Non-pigmented ciliary epithelial cell (primary cell): Measurements from ENCODE around the gene FBXL2.
"Not testable (repeated sequence)": the region's sequence is repeated elsewhere in the genome, so short reads cannot be mapped to it uniquely, and the experiment has no call there.

ENCODE experiments used
- DNase-seq: peaks from one replicate; pipeline ENCODE4 v3.0.0-alpha.2; 2010; ENCODE audit warnings: low read depth

The FBXL2 gene

DNA sequence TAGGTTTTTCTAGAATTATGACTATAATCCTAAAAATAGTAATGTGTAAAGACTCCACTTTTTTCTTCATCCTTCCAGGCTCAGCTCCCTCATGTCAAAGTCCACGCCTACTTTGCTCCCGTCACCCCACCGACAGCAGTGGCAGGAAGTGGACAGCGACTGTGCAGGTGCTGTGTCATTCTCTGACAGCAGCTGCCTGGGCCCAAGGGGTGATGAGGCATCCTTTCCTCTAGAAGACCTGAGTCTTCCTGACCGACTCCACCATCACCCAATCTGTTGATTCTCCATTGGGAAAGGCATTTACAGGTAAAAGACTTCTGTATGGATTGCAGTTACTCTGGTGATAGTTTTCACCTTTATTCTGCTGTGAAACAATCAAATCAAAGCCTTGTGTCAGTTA is 108.2 kb downstream of the FBXL2 start:
- DNase-seq = no peak

DNA sequence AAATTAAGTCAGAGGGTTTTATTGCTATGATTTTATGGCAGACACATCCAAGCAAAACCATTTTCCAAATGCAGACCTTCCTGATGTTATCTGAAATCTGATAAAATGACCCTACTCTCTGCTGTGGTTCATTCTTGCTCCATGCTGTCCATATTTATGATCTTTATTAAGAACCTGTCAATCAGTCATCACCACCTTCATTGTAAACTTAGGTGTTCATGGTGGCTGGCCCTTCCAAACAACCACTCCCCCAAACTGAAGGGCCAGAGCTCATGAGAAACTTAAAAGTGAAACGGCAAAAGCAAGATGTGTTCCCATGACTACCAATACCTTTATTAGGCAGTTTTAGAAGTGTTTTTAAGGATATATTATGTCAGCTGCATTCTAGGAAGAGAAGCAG is 109.4 kb downstream of the FBXL2 start:
- DNase-seq = no peak

DNA sequence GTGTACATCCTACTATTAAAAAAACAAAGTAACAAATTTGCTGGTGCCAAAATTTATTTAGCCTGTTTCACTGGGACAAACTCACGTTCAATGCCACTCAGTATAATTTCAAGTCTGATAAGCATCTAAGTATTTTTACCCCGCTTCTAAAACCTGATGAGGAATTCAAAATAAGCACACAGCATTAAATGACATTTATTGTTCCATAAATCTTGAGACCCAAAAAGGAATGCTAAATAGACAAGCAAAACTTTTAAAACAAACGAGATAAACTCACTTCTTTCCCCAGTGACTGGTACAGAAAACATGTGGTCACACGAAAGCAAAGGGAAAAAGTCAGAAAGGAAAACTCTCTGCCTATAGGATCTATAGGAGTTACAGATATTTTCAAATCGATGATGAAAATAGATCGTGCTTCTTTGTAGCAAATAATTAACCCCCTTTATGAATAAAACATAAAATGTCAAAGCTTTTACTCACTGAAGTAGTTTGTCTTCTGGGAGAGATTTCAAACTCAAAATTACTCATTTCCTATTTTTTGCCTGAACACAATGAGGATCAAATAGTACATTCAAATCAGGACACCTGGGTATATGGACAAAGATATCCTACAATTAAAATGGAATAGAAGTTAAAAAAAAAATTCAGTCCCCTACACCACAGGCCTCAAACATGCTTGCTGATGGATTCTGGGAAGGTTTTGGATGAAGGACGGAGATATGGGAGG is 111.3 kb downstream of the FBXL2 start:
- DNase-seq = no peak

DNA sequence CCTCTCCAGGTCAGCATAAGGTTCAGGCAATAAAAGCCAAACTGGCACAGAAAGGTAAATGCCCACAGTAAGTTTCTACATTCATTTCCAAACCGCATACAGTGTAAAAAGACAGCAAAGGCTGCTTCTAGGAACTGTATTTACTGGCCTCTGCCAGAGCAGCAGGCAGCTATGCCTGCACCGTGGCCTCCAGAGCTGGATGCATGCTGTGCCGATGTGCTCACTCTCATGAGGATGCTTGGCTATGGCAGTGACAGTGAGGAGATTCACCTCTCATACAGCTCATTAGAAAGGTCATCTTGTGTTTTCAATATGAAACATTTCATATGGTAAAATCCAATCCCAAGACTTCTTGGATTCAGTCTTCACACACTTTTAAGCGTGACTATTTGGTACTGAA is 112.7 kb downstream of the FBXL2 start:
- no peak for DNase-seq

DNA sequence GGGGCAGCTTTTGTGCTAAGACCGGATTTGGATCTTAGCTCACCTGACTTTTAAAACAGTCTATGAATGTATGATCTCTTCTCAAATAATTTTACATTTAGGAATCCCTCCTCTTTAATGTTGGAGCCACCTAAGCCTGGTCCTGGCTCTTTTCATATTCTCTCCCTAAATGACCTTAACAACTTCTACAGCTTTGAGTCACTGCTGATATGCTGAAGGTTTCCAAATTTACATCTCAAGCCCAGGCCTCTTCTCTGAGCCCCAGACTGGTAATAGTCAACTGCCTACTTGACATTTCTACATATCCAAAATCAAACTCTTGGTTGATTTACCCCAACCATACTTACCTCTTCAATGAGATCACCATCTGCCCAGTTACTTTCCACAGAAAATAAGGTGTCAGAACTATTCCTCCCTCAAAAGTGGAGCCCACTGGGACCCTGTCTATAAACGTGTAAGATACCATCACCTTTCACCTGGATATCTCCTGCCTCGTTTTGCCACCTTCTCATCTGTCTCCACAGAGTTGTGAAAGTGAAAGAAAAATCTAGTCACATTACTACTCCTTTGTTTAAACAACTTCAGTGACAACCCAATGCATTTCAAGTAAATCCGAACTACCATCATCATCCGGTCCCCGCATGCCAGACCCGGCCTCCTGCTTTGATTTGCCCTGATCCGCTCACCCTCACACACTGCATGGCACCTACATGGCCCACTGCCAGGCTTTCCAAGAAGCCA is 114.2 kb downstream of the FBXL2 start:
- no peak for DNase-seq

DNA sequence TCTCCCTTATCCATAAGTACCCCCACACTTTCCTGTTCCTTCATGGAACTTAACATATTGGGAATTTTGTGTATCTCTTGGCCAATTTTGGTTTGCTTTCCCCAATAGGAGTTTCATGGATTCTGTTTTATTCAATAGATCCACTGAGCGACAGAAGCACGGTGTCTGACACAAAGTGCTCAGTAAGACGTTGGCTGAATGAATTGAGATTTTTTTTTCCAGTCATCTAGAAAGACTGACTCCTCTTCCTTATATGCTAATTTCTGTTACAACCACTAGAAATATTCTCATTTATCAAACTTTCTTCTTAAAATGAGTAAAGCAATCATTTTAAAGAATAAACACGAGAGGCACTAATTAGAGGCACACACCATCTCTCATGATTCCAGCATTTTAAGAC is 114.9 kb downstream of the FBXL2 start:
- DNase-seq = no peak

DNA sequence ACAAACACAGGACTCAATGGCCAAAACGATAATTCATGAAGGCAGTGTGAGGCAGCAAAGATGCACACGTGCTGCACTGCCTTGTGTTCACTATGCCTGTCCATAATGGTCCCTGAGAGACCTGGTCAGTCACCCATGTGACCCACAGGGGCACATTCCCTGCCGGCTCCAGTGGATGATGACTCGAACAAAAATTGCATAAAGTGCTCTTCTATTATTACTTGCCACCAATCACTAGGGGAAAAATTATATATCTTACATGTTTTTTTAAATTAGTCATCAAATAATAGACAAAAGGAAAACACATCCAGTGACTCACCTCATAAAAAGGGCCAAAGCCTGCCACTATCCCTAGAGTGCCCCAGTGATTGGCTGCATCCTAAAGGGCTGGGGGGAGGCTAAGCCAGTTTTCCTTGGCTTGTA is 115.5 kb downstream of the FBXL2 start:
- peak; percentile 73 for DNase-seq

DNA sequence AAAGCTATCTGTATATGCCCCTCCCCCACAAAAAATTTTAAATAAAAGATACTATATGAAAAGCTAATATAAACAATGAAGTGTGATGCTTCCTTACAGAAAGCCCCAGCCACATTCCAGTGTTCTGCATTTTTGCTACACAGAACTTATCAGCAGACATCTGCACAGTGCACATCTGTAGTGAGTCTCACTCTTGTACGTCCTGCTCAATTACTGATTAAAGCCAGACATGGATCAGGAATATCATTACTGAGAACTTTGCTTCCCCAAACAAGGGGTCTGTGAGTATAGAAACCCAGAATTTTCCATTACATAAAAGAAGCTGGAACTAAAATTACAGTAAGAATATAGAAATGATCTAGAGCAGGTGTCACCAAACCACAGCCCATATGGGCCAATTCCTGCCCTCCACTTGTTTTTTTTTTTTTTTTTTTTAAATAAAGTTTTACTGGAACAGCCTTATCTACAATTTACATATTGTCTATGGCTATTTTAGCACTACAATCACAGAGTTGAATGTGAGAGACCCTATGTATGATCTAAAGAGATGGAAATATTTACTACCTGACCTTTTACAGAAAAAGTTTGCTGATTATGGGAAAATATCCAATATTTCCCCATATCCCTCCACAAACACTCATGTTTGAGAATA is 117.3 kb downstream of the FBXL2 start:
- no peak for DNase-seq

DNA sequence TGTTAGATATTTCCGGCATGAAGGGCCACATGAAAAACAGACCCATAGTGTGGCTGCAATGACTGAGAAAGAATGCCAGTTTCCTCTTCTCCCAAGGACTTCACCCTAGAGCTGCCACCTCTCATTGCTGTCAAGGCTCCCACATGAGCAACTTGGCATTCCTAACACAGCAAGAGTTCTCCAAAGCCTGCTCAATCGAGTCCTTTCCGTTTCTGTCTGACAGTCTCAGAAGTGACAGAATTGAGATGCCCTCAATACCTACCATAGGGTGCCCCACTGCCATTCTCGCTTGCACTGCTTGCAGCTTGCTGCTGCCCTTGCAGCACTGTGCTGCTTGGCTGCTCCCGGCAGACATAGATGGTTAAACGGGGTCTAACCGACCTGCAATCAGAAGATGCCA is 118.7 kb downstream of the FBXL2 start:
- no peak for DNase-seq

DNA sequence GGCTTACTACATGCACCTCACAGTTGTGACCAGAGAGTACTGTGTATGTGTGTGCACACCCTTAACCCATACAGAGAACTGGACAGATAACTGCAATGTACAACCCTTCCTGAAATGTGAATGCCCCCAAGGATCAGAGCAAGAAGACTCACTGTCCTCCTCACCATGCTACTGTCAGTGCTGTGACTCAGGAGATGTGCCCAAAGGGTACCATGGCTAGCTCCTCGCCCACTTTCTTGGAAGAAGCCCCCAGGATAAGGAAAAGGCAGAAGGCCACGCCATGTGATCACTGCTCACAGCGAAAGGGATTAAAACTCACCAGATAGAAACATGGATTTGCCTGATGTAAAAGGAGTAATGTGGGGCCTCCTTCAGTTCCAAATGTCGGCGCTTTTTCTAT is 121.2 kb downstream of the FBXL2 start:
- DNase-seq = no peak

DNA sequence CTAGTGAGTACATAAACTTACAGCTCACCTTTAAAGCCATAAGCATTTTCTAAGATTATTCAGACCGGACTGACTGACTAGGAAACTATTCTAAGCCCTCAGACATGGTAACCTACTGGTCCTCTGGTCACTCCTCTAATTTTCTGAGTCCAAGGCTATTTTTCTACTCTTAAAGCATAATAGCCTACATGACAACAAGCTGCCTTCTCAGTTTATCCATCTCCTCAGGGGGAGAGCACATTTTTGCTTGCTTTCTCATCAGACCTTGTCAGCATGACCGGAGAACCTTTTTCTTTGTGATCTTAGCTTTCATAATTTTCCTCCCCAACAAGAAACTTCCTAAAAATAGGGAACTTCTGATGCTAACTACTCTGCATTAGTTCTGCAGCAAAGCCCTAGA is 124.5 kb downstream of the FBXL2 start:
- DNase-seq = peak; percentile 40

DNA sequence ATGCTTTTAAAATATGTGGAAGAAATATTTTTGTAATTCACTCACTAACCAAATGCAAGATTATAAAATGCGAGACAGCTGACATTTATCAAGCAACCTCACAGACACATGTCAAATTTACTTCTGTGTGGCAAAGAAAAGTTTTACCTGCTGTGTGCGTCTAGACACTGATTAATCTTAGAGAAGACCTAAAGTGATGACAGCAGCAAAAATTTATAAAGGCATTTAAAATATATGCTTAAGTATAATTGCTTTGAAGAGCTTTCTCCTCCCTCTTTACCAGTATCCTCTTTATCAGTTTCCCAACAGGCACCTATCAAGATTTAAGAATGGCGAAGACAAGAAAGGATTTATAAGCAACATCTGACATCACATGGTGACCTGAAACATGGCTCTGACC is 125.7 kb downstream of the FBXL2 start:
- no peak for DNase-seq

DNA sequence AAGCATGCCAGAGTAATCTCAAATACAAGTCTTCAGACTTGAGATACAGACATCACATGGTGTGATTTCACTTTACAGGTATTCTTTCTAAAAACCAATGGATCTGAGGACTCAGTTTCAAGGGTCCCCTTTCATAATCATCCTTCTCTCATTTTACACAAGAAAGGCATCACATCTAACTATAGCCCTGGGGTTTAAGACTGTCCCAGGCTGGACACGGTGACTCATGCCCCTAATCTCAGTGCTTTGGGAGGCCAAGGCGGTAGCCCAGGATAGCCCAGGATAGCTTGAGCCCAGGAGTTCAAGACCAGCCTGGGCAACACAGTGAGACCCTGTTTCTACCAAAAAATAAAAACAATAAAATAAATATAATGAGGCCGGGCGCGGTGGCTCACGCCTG is 126.5 kb downstream of the FBXL2 start:
- no peak for DNase-seq

DNA sequence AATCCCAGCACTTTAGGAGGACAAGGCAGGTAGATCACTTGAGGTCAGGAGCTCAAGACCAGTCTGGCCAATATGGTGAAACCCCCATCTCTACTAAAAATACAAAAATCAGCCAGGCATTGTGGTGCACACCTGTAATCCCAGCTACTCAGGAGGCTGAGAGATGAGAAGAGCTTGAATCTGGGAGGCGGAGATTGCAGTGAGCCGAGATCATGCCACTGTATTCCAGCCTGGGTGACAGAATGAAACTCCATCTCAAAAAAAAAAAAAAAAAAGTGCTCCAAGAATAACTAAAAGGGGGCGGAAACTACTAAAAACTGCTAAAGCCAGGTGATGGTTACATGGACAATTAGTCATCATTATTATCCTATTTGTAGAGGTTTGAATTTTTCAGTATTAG is 133.6 kb downstream of the FBXL2 start:
- DNase-seq = not testable (repeated sequence)

DNA sequence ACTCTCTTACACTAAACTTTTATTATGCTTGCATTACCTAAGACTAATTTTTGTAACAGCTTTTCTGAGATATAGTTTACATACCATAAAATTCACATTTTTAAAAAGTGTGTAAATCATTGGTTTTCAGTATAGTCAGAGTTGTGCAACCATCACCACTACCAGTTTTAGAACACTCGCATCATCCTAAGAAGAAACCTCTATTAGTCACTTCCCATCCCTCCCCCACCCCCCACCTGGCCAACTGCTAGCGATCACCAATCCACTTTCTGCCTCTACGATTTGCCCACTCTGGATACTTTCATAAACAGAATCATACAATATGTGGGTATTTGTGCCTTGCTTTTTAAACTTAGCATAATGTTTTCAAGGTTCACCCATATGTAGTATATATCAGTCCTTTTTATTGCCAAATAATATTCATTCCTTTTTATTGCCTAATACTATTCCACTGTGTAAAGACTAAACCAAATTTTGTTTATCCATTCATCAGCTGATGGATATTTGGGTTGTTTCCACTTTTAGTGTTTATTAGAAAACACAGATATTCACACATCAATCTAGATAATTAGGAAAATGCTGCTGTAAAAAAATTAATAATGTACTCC is 139.9 kb downstream of the FBXL2 start:
- no peak for DNase-seq

DNA sequence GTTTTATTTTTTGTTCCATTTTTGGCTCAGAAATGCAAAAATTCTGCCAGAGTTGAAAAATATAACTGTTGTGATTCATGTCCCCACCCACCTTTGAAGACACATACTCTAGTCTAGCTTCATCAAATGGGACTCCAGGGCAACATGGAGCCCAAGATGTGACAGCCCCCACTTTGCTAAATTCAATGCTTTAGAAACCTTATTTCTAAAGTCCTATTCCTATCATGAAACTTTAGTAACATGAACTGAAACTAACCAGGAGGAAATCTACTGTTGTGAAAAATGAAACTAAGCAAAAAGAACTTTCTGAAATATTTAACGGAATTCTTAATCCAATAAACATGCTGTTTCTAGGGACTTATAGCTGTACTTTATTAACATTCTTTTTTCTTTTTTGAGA is 142.7 kb downstream of the FBXL2 start:
- DNase-seq = no peak

DNA sequence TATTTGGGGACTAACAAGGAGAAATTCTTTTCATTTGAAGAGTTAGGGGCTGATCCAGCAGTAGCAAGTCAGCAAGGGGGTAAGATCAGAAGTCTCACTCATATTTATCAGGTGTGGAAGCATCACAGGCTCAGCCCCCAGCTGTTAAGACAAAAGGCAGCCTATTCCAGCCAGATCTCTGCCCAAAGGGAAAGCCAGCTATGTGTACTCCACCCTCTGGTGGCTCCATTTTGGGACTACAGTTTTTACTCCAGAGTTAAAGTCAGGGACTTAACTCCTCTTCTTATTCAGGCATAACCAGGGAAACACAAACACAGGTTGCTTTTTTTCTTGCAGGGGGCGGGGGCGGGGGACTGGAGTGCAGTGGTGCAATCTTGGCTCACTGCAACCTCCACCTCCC is 143.7 kb downstream of the FBXL2 start:
- DNase-seq = no peak

DNA sequence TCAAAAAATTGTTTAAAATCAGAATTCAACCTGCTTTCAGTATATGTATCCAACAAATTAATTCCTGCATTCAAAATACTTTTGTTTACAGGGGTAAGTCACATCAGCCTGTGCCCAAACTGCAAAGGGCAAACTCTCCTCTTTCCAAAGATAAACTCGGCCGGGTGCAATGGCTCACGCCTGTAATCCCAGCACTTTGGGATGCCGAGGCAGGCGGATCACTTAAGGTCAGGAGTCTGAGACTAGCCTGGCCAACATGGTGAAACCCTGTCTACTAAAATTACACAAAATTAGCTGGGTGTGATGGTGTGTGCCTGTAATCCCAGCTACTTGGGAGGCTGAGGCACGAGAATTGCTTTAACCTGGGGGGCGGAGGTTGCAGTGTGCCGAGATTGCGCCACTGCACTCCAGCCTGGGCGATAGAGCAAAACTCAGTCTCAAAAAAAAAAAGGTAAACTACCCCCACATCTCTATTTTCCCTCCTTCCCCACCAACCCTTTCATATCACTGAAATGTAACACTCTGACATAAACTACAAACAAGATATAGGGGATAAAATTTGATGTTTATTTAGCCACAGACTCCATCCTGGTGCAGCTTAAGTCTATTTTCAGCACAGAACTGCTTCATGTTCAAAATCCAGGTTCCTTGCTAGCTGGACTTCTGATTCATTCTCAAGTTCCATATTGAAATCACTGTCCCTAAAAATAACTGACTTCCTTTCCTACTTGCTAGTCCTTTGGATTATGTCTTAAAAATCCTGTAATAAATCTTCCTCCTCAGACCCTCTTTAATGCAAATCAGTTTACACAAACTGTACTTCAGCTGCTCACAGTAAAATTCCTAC is 147.6 kb downstream of the FBXL2 start:
- no peak for DNase-seq

DNA sequence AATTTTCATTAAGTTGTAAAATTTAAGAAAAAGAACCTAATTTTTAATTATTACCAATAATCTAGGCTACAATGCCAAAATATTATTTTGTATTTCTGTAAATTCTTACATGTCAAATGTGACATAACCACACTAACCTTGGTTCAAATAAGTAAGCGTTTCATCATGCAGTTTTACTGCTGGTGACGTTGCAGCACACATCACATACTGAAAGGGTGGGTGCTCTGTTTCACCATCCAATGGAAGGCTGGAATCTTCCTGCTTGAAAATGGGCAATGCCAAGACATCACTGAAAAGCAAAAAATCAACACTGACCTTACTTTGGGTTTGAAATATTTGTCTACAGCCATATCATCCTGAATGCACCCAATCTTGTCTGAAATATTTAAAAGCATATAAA is 148.2 kb downstream of the FBXL2 start:
- DNase-seq = no peak

DNA sequence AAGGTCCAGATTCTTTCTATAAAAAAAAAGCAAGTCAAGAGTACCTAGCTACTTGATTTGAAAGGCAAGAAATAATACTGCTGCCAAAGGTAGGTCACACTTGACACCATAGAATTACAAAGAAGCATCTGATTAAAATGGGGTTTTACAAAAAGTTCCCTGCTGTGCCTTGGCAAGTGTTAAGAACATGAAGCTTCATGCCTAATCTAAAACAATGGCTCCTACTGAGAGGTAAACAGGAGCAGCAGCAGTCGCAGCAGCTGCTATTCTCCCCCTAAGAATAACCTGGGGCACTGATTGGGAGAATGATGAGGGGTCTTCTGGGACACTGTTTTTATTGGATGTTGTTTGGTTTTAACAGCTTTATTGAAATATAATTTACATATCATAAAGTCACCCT is 148.8 kb downstream of the FBXL2 start:
- no peak for DNase-seq

DNA sequence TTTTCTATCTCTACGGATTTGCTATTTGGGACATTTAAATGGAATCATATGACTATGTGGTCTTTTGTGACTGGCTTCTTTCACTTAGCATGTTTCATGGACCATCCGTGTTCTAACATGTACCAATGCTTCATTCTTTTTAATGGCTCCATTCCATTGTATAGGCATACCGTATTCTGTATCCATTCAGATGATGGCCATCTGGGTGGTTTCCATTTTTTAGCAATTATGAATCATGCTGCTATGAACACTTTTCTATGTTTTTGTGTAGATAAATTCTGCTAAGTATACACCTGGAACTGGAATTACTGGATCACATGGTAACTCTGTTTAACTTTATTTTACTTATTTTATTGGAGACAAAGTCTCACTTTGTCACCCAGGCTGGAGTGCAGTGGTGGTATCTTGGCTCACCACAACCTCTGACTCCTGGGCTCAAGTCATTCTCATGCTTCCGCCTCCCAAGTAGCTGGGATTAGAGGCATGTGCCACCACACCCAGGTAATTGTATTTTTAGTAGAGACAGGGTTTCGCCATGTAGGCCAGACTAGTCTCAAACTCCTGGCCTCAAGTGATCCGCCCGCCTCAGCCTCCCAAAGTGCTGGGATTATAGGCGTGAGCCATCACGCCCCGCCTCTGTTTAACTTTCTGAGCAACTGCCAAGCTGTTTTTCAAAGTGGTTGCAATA is 149.5 kb downstream of the FBXL2 start:
- DNase-seq = no peak
